ENCODE measurements around the gene AUH. TPM values are rescaled to one million over a fixed set of nuclear protein-coding genes. Genes with fewer than 3 reads are reported as not detected.
A peak's percentile ranks its signal among the peaks of the same experiment; 100 is the strongest.

Gene AUH
- total and polyA plus RNA-seq, 8 donors, result 13.6 to 33.7 (median 23.0) TPM

GRCh38 chr9:91197232-91198181 lies 164.2 kb downstream of the AUH start:
- TF ChIP-seq, protein P1, sequence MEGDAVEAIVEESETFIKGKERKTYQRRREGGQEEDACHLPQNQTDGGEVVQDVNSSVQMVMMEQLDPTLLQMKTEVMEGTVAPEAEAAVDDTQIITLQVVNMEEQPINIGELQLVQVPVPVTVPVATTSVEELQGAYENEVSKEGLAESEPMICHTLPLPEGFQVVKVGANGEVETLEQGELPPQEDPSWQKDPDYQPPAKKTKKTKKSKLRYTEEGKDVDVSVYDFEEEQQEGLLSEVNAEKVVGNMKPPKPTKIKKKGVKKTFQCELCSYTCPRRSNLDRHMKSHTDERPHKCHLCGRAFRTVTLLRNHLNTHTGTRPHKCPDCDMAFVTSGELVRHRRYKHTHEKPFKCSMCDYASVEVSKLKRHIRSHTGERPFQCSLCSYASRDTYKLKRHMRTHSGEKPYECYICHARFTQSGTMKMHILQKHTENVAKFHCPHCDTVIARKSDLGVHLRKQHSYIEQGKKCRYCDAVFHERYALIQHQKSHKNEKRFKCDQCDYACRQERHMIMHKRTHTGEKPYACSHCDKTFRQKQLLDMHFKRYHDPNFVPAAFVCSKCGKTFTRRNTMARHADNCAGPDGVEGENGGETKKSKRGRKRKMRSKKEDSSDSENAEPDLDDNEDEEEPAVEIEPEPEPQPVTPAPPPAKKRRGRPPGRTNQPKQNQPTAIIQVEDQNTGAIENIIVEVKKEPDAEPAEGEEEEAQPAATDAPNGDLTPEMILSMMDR (IDR thresholded peaks at IDR 0.05), result no peak
- Histone ChIP-seq H3K4me3 (no peak overlapping the region), H3K36me3 (no peaks in the 10 kb centered on the region), H3K9me3 (peaks cover 0 to 2% of the 10 kb centered on the region in 2 donors), H3K4me1 (peaks cover 29 to 82% of the 10 kb centered on the region in 2 donors), H3K27ac (peak overlapping the region; percentile 82 to 84), H3K27me3 (no peaks in the 10 kb centered on the region)
- DNase-seq (peak in 3 of 4 donors; percentile 87 to 97 (median 96)), ATAC-seq (peak; percentile 55)
- intact Hi-C loops (cut with DNase I), result loop anchor here in 1 of 2 donors (5.0 kb wide), 1 partner anchor 230 kb away; no protein-coding TSS in a partner anchor

DNA sequence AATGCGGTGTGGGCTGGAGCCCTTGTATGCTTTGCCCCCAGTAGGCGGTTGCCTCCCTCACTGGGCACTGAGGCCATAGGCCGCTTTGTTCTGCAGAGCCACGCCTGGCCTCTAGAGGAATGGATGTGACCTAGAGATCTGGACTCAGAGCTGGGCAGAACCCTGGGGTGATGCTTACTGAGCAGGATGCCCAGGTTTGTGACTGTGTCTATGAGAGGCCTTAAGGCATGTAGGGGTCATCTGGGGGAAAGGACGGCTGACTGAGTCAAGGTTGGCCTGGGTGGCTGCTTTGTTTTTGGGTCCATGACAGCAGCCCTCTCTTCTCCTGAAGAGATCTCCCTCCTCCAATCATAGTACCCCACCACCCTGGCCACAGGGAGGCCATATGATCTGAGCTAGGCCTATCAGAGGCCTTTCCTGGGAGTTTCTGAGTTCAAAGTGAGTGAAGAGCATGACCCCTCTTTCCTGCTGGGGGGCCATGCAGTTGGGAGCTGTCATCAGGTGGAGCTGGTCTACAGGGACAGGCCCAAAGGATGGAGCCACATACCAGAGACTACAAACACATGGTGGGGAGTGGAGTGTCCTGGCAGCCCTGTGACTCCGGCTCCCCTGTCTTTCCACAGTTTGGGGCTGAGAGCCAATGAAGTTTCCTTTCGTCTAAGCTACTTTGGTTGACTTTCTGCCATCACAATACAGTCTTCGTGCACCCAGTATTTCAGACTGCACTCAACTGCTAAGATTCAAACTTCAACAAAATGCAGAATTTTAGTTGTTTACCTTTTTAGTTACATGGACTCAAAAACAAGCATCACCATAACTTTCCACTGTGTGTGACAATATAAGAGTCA lies 165.4 kb downstream of the AUH start:
- H3K36me3 ChIP-seq, result no peaks in the 10 kb centered on the region
- no peak for ATAC-seq
- peak overlapping the region; percentile 82 to 84 for H3K27ac ChIP-seq
- H3K4me3 ChIP-seq, result no peak overlapping the region
- peak in 1 of 4 donors; percentile 44 for DNase-seq
- no peaks in the 10 kb centered on the region for H3K9me3 ChIP-seq
- H3K4me1 ChIP-seq, result peaks cover 34 to 94% of the 10 kb centered on the region in 2 donors
- intact Hi-C loops (cut with DNase I), result loop anchor here in 1 of 2 donors (5.0 kb wide), 1 partner anchor 231 kb away; no protein-coding TSS in a partner anchor
- TF ChIP-seq, protein P1 (IDR thresholded peaks at IDR 0.05), result no peak
- no peaks in the 10 kb centered on the region for H3K27me3 ChIP-seq

DNA sequence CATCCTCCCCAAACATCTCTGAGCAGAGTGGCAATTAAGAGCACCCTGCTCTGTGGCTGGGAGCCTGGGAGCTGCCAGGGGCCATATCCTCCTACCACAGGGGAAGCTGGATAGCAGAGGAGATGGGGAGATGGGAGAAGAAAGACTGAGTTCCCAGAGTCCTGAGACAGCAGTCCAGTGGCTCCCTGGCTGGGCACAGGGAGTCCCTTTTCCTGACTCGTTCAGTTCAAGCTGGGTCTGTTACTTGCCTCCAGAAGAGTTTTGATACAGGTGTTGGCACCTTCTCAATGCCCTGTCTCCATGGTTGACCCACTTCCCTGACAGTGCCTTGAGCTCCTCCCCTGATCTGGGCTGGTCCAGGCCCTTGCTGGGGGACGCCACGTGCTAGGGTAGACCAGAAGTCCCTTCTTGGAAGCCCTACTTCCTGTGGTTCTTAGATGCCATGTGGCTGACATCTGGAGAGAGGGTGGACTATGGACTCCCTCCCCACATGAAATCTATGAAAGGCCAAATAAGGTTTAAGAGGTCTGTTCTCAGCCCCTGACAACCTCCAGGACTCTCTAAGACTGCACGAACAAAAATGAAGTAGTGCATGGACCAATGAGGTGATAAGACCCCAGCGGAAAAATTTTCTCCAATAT lies 166.2 kb downstream of the AUH start:
- TF ChIP-seq, protein P1 (IDR thresholded peaks at IDR 0.05), result no peak
- intact Hi-C loops (cut with DNase I), result loop anchor here in 1 of 2 donors (5.0 kb wide), 1 partner anchor 232 kb away; no protein-coding TSS in a partner anchor

GRCh38 chr9:91193658-91194391 lies 167.9 kb downstream of the AUH start:
- TF ChIP-seq, protein P1 (IDR thresholded peaks at IDR 0.05), result no peak
- peak overlapping the region; percentile 94 to 99 for H3K27ac ChIP-seq
- peaks cover 34 to 77% of the 10 kb centered on the region in 2 donors for H3K4me1 ChIP-seq
- ATAC-seq (peak; percentile 69), DNase-seq (peak; percentile 87 to 95 (median 92))
- no peaks in the 10 kb centered on the region for H3K27me3 ChIP-seq
- no peaks in the 10 kb centered on the region for H3K9me3 ChIP-seq
- no peaks in the 10 kb centered on the region for H3K36me3 ChIP-seq
- H3K4me3 ChIP-seq, result peak overlapping the region; percentile 27 to 35
- intact Hi-C loops (cut with DNase I), result loop anchor here in 1 of 2 donors (5.0 kb wide), 1 partner anchor 132 kb away; no protein-coding TSS in a partner anchor

More for the DNA sequence above, 166.2 kb downstream of the AUH start:
- Histone ChIP-seq H3K4me3 (no peak overlapping the region), H3K4me1 (peaks cover 34 to 93% of the 10 kb centered on the region in 2 donors), H3K27ac (peak overlapping the region; percentile 82 to 94), H3K9me3 (no peaks in the 10 kb centered on the region), H3K27me3 (no peaks in the 10 kb centered on the region), H3K36me3 (no peaks in the 10 kb centered on the region)
- ATAC-seq (no peak), DNase-seq (no peak)
